ENCODE measurements around the gene TCP1. TPM values are rescaled to one million over a fixed set of nuclear protein-coding genes. Genes with fewer than 3 reads are reported as not detected.

TCP1 gene
- total RNA-seq, 1 experiment from 2014 or later = 528 TPM

DNA sequence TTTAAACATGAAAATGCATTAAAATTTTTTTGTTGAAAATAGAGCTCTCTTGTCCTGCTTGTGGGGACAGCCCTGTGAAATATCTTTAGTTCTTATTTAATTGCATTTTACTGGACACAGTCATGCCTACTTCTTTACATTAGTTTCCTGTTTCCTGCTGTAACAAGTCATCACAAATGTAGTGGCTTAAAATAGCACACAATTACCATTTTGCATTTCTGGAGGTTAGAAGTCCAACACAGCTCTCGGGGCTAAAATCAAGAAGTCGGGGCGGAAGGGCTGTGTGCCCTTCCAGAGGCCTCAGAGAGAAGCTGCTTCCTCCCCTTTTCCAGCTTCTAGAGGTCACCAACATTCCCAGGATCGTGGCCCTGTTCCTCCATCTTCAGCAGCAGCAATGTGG lies 40.1 kb upstream of the TCP1 start:
- peak overlapping the region; percentile 57 for H3K27ac ChIP-seq (ENCODE audit: low read depth, low read length, poor library complexity, severe bottlenecking)
- no peaks in the 10 kb centered on the region for H3K9me3 ChIP-seq (ENCODE audit: low read depth, low read length, poor library complexity, severe bottlenecking)
- no peaks in the 10 kb centered on the region for H3K27me3 ChIP-seq (replicated peaks; ENCODE audit: insufficient read depth, low read depth, low read length, poor library complexity)
- BruUV-seq (replicated peaks) = no TSS peak
- TF ChIP-seq, protein P1, sequence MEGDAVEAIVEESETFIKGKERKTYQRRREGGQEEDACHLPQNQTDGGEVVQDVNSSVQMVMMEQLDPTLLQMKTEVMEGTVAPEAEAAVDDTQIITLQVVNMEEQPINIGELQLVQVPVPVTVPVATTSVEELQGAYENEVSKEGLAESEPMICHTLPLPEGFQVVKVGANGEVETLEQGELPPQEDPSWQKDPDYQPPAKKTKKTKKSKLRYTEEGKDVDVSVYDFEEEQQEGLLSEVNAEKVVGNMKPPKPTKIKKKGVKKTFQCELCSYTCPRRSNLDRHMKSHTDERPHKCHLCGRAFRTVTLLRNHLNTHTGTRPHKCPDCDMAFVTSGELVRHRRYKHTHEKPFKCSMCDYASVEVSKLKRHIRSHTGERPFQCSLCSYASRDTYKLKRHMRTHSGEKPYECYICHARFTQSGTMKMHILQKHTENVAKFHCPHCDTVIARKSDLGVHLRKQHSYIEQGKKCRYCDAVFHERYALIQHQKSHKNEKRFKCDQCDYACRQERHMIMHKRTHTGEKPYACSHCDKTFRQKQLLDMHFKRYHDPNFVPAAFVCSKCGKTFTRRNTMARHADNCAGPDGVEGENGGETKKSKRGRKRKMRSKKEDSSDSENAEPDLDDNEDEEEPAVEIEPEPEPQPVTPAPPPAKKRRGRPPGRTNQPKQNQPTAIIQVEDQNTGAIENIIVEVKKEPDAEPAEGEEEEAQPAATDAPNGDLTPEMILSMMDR (conservative IDR thresholded peaks at IDR 0.05; ENCODE audit: low read depth, low read length) = no peak
- TF ChIP-seq EZH2 (IDR thresholded peaks at IDR 0.05; ENCODE audit: borderline replicate concordance, low read depth, low read length, poor library complexity, severe bottlenecking) = no peak
- H3K36me3 ChIP-seq (ENCODE audit: insufficient read depth, low read length, poor library complexity, severe bottlenecking) = no peaks in the 10 kb centered on the region
- no peak for DNase-seq (ENCODE audit: low spot score)
- H3K4me3 ChIP-seq (ENCODE audit: low read depth, low read length, poor library complexity, severe bottlenecking) = no peak overlapping the region
- CTCF ChIA-PET = no interaction called here
- POLR2A ChIA-PET (ENCODE audit: low non-redundant PET) = interaction anchor here (0.6 kb wide), 1 partner anchor 15 kb away, joined by 4 read pairs; no protein-coding TSS in a partner anchor
- H3K4me1 ChIP-seq (ENCODE audit: insufficient read depth, low read length, poor library complexity, severe bottlenecking) = peaks cover 27% of the 10 kb centered on the region
- intact Hi-C loops (cut with micrococcal nuclease; ENCODE audit: unreplicated experiment) = no loop called here

DNA sequence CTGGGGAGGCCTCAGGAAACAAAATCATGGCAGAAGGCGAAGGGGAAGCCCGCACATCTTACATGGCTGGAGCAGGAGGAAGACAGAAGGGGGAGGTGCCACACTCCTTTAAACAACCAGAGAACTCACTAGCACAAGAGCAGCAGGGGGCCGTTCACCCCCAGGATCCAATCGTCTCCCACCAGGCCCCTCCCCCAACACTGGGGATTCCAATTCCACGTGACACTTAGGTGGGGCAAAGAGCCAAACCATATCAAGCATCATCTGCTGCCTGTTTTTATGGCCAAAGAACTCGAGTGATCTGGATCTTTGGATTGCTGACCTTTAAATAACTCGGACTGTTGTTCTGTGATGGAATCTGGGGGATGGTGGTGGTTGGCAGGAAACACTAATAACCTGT lies 38.7 kb upstream of the TCP1 start:
- no peak overlapping the region for H3K27ac ChIP-seq (ENCODE audit: low read depth, low read length, poor library complexity, severe bottlenecking)
- peaks cover 27% of the 10 kb centered on the region for H3K4me1 ChIP-seq (ENCODE audit: insufficient read depth, low read length, poor library complexity, severe bottlenecking)
- CTCF ChIA-PET = no interaction called here
- H3K9me3 ChIP-seq (ENCODE audit: low read depth, low read length, poor library complexity, severe bottlenecking) = no peaks in the 10 kb centered on the region
- no TSS peak for BruUV-seq (replicated peaks)
- intact Hi-C loops (cut with micrococcal nuclease; ENCODE audit: unreplicated experiment) = no loop called here
- POLR2A ChIA-PET (ENCODE audit: low non-redundant PET) = no interaction called here
- H3K36me3 ChIP-seq (ENCODE audit: insufficient read depth, low read length, poor library complexity, severe bottlenecking) = no peaks in the 10 kb centered on the region
- no peak overlapping the region for H3K4me3 ChIP-seq (ENCODE audit: low read depth, low read length, poor library complexity, severe bottlenecking)
- TF ChIP-seq, protein P1 (conservative IDR thresholded peaks at IDR 0.05; ENCODE audit: low read depth, low read length) = no peak
- no peak for TF ChIP-seq EZH2 (IDR thresholded peaks at IDR 0.05; ENCODE audit: borderline replicate concordance, low read depth, low read length, poor library complexity, severe bottlenecking)
- peak; percentile 30 for DNase-seq (ENCODE audit: low spot score)
- H3K27me3 ChIP-seq (replicated peaks; ENCODE audit: insufficient read depth, low read depth, low read length, poor library complexity) = no peaks in the 10 kb centered on the region

DNA sequence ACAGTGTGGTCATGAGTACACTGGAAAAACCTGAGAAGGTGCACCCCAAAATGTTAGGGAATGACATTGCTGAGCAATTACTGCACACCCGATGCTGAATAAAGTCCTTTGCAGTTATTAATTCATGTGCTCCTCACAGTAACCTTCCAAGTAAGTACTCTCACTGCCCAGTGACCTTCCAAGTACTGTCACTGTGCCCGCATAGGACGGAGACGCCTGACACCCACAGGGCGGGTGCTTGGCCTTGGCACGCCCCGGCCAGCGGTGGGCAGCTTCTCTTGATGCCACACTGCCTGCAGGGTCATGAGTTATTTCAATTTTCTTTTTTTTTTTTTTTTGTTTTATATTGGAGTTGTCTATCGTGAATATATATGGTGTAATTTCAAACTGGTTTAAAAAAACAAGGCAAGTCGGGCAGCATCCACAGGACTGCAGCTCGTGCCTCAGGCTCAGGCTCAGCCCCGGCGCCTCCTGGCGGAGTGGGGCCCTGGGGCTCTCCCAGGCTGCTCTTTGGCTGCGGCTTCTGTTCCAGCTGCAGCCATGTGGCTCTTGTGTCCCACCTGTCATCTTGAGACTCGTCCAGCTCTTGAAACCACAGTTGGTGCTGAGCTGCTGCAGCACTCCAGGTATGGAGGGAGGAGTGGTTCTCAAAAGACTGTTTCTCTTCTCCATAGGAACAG lies 37.7 kb upstream of the TCP1 start:
- ChIA-PET CTCF (no interaction called here), POLR2A (ENCODE audit: low non-redundant PET) (no interaction called here)
- intact Hi-C loops (cut with micrococcal nuclease; ENCODE audit: unreplicated experiment) = no loop called here
- no TSS peak for BruUV-seq (replicated peaks)
- Histone ChIP-seq H3K4me3 (ENCODE audit: low read depth, low read length, poor library complexity, severe bottlenecking) (no peak overlapping the region), H3K4me1 (ENCODE audit: insufficient read depth, low read length, poor library complexity, severe bottlenecking) (peaks cover 27% of the 10 kb centered on the region), H3K36me3 (ENCODE audit: insufficient read depth, low read length, poor library complexity, severe bottlenecking) (no peaks in the 10 kb centered on the region), H3K9me3 (ENCODE audit: low read depth, low read length, poor library complexity, severe bottlenecking) (no peaks in the 10 kb centered on the region), H3K27me3 (replicated peaks; ENCODE audit: insufficient read depth, low read depth, low read length, poor library complexity) (no peaks in the 10 kb centered on the region), H3K27ac (ENCODE audit: low read depth, low read length, poor library complexity, severe bottlenecking) (no peak overlapping the region)
- TF ChIP-seq, protein P1 (conservative IDR thresholded peaks at IDR 0.05; ENCODE audit: low read depth, low read length) = no peak
- no peak for TF ChIP-seq EZH2 (IDR thresholded peaks at IDR 0.05; ENCODE audit: borderline replicate concordance, low read depth, low read length, poor library complexity, severe bottlenecking)
- no peak for DNase-seq (ENCODE audit: low spot score)
